HFF-Myc (cell line): ENCODE data around the gene POFUT2.

ENCODE experiments used
- DNase-seq: peaks from one replicate; pipeline ENCODE4 v3.0.0-alpha.2; 2011; ENCODE audit warnings: low read depth; ENCODE audit errors: extremely low read depth
- H3K4me3 ChIP-seq: replicated peaks from 2 replicates; pipeline ENCODE4 v1.5.1; 2011; ENCODE audit warnings: low read depth, mild to moderate bottlenecking, control low read depth, low read length
- TF ChIP-seq, protein P1 (sequence below): IDR thresholded peaks from 2 replicates; pipeline ENCODE4 v1.5.1; 2012; ENCODE audit warnings: mild to moderate bottlenecking, low read depth, low read length, control low read depth; ENCODE audit errors: missing control alignments

POFUT2 gene

DNA sequence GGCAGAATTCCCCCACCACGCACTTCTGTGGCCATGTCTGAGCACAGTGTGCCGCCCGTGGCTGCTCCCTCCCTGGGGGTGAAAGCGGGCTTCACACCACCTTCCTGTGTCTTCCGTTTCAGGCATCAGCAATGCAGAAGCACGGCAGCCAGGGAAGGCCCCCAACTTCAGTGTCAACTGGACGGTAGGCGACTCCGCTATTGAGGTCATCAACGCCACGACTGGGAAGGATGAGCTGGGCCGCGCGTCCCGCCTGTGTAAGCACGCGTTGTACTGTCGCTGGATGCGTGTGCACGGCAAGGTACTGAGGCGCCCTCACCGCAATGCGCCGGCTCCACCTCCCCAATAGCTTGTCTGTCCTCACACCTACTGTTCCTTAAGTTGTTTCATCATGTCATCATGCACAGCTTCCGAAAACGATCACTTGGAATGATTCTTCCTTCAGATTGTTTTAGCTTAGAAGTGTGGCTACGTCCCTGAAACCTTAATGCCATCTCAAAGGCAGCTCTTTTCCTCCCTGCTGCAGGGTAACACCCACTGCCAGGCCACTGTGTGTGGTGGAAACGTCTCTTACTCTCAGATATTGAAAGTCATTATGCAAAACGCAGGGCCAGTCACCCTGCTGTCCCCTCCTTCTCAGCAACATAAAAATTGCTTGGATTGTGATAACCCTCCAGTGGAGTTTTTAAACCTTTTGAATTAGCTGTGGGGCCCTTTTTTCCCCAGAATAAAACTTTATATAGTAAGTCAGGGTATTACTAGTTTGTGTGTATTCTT, 66.8 kb downstream of the POFUT2 start:
- DNase-seq: no peak
- TF ChIP-seq, protein P1, sequence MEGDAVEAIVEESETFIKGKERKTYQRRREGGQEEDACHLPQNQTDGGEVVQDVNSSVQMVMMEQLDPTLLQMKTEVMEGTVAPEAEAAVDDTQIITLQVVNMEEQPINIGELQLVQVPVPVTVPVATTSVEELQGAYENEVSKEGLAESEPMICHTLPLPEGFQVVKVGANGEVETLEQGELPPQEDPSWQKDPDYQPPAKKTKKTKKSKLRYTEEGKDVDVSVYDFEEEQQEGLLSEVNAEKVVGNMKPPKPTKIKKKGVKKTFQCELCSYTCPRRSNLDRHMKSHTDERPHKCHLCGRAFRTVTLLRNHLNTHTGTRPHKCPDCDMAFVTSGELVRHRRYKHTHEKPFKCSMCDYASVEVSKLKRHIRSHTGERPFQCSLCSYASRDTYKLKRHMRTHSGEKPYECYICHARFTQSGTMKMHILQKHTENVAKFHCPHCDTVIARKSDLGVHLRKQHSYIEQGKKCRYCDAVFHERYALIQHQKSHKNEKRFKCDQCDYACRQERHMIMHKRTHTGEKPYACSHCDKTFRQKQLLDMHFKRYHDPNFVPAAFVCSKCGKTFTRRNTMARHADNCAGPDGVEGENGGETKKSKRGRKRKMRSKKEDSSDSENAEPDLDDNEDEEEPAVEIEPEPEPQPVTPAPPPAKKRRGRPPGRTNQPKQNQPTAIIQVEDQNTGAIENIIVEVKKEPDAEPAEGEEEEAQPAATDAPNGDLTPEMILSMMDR: no peak
- H3K4me3 ChIP-seq: no peak overlapping the region

DNA sequence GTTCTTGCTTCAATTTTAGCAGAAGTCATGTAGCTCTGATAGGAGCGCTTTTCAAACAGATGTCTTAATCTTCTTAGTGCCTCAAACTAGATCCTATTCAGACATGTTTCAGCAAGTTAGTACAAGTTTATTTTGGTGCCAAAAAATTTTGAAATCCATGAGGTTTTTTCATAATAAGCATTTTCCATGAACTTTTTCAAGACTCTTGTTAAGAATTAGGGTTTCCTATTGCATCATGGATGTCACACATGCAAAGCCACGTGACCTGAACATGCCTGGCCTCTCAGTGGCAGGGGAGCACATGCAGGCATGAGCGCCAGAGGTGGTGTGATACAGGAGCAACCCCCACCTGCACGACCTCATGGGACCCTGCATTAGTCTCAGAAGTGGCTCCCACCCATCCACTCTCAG, 67.6 kb downstream of the POFUT2 start:
- H3K4me3 ChIP-seq: no peak overlapping the region
- TF ChIP-seq, protein P1: no peak
- DNase-seq: no peak

DNA sequence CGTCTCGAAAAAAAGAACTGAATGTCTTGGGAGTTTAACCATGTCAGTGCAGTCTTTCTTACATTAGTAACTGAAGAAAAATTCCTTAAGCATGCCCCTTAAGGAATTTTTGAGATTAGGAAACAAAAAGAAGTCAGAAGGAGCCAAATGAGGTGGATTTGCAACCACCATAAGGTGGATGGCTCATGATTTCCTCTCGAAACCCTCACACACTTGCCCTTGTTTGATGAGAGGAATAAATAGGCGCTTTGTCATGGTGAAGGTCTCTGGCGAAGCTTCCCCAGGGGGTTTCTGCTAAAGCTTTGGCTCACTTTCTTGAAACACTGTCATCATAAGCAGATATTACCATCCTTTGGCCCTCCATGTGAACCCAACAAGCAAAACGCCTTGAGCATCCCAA, 68.2 kb downstream of the POFUT2 start:
- TF ChIP-seq, protein P1: no peak
- H3K4me3 ChIP-seq: no peak overlapping the region

DNA sequence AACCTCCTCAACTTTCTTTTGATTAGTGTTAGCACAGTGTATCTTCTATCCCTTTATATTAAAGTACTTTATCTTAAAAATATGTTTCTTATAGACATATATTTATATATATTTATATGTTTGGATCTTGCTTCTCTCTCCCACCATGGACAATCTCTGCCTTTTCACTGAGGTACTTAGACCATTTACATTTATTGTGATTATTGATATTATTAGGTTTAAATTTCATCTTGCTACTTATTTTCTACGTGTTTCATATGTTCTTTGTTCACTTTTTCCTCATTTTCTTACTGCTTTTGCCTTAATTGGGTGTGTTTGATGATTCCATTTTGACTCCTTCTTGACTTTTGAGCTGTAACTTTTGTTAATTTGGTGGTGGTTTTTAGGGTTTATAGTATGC, 70.7 kb downstream of the POFUT2 start:
- DNase-seq: no peak
- TF ChIP-seq, protein P1: no peak
- no peak overlapping the region for H3K4me3 ChIP-seq

More for the DNA sequence above, 68.2 kb downstream of the POFUT2 start:
- no peak for DNase-seq

DNA sequence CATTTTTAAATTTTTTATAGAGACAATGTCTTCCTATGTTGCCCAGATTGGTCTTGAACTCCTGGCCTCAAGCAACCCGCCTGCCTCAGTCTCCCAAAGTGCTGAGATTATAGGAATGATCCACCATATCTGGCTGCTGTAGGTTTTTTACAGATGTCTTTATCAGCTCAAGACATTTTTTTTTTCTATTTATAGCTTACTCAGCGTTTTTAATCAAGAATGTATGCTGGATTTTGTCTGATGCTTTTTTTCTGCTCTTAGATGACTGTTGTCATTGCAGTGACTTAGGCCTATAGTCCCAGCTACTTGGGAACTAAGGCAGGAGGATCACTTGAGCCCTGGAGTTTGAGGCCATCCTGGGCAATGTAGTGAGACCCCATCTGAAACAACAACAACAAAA, 72.5 kb downstream of the POFUT2 start:
- no peak for DNase-seq
- TF ChIP-seq, protein P1: no peak
- H3K4me3 ChIP-seq: no peak overlapping the region
